CD4-positive, alpha-beta T cell (primary cell): ENCODE results near the gene REL. TPM values are rescaled to one million over a fixed set of nuclear protein-coding genes. Genes with fewer than 3 reads are reported as not detected.
"Not testable (repeated sequence)": the region's sequence is repeated elsewhere in the genome, so short reads cannot be mapped to it uniquely, and the experiment has no call there.

Source experiments
- ATAC-seq: fragments of 200-7000 bp; cut with Tn5 transposase; one replicate; pipeline ENCODE4 v1.10.0; 2022; ENCODE audit warnings: mild to moderate bottlenecking; ENCODE audit not compliant: poor library complexity
- CTCF ChIA-PET: fragments of 350-600 bp; sonication (Branson Sonifier 250); formaldehyde crosslinking; loops from one replicate; lab custom pipeline; 2021; ENCODE audit warnings: antibody characterized with exemption, inconsistent platforms; lab: Charles Lee
- POLR2A ChIA-PET: fragments of 350-600 bp; sonication (Branson Sonifier 250); formaldehyde crosslinking; loops from one replicate; lab custom pipeline; 2021; ENCODE audit warnings: antibody characterized with exemption, inconsistent platforms; lab: Charles Lee
- DNase-seq, 14 experiments: peaks; one replicate each; pipeline ENCODE4 v3.0.0-alpha.2; 2013 to 2020; ENCODE audit warnings: mixed read lengths in 2 of 14
- H3K27ac ChIP-seq, 2 donors: one replicate each; pipeline versions ENCODE4 v1.5.1 to v1.7.0; 2013; ENCODE audit warnings: low read length in 2 of 2, low read depth in 1 of 2, mild to moderate bottlenecking in 1 of 2
- H3K27me3 ChIP-seq, 2 experiments: 1 replicate in 1 of 2; 2 replicates in 1 of 2; pipeline versions ENCODE4 v1.6.1 to v1.7.0; 2013; ENCODE audit warnings: low read length in 2 of 2, control low read depth in 1 of 2, mild to moderate bottlenecking in 1 of 2, moderate library complexity in 1 of 2; ENCODE audit not compliant: insufficient read depth in 2 of 2, control insufficient read depth in 1 of 2
- H3K36me3 ChIP-seq: one replicate; pipeline ENCODE4 v1.6.1; 2013; ENCODE audit warnings: low read length, control low read depth; ENCODE audit not compliant: insufficient read depth
- H3K4me1 ChIP-seq: one replicate; pipeline ENCODE4 v1.6.1; 2013; ENCODE audit warnings: low read length, control low read depth; ENCODE audit not compliant: insufficient read depth
- H3K4me3 ChIP-seq: one replicate; pipeline ENCODE4 v1.5.1; 2013; ENCODE audit warnings: mild to moderate bottlenecking, low read length, moderate library complexity
- H3K9me3 ChIP-seq, 2 experiments: 1 replicate in 1 of 2; 2 replicates in 1 of 2; pipeline versions ENCODE4 v1.6.1 to v1.7.0; 2013; ENCODE audit warnings: low read length in 2 of 2, mild to moderate bottlenecking in 2 of 2, control low read depth in 1 of 2, moderate library complexity in 1 of 2; ENCODE audit not compliant: control insufficient read depth in 1 of 2, insufficient read depth in 1 of 2
- H3K27ac Mint-ChIP-seq: one replicate; pipeline ENCODE4 v1.8.0; 2020; ENCODE audit warnings: mixed read lengths
- H3K27me3 Mint-ChIP-seq: one replicate; pipeline ENCODE4 v1.8.0; 2021; ENCODE audit warnings: mixed read lengths
- H3K36me3 Mint-ChIP-seq: one replicate; pipeline ENCODE4 v1.8.0; 2021; ENCODE audit warnings: low read depth, mixed read lengths
- H3K4me1 Mint-ChIP-seq: one replicate; pipeline ENCODE4 v1.8.0; 2021; ENCODE audit warnings: low read depth, mixed read lengths
- H3K4me3 Mint-ChIP-seq: one replicate; pipeline ENCODE4 v1.8.0; 2020; ENCODE audit warnings: mild to moderate bottlenecking, mixed read lengths
- H3K9me3 Mint-ChIP-seq: one replicate; pipeline ENCODE4 v1.8.0; 2020; ENCODE audit warnings: mixed read lengths
- CTCF ChIP-seq: fragments of 200-600 bp; IDR thresholded peaks from one replicate; pipeline ENCODE4 v1.8.0; 2022; ENCODE audit warnings: antibody characterized with exemption, mild to moderate bottlenecking
- intact Hi-C, 2 experiments: fragments of 100-400 bp; cut with DNase I in 1 of 2; cut with micrococcal nuclease in 1 of 2; formaldehyde crosslinking; loops; one replicate each; pipeline versions ENCODE4 v1.15.1 to v1.9.0; 2023 to 2025; cut with DNase I, micrococcal nuclease
- total RNA-seq, 174 experiments: library from RNA in 2 of 174; stranded (reverse) in 2 of 174; gene quantifications; one replicate each; pipeline ENCODE4 v1.2.3 and lab custom pipeline; 2021 to 2026

REL gene
- total RNA-seq, 2 experiments from 2014 or later = 91.9 to 99.9 TPM

GRCh38 chr2:60926741-60927552 lies 45.6 kb downstream of the REL start:
- Mint-ChIP-seq H3K9me3 (no peaks in the 10 kb centered on the region), H3K36me3 (peaks cover 58% of the 10 kb centered on the region), H3K27ac (no peak overlapping the region), H3K27me3 (no peaks in the 10 kb centered on the region), H3K4me1 (no peaks in the 10 kb centered on the region), H3K4me3 (no peak overlapping the region)
- Histone ChIP-seq H3K9me3 (no peaks in the 10 kb centered on the region), H3K4me1 (no peaks in the 10 kb centered on the region), H3K27me3 (no peaks in the 10 kb centered on the region), H3K36me3 (peaks cover 58% of the 10 kb centered on the region), H3K4me3 (no peak overlapping the region), H3K27ac (no peak overlapping the region)
- intact Hi-C loops = no loop called here
- POLR2A ChIA-PET = no interaction called here
- CTCF ChIA-PET = interaction anchor here (1.2 kb wide), 1 partner anchor 38 kb away, joined by 3 read pairs; no protein-coding TSS in a partner anchor
- DNase-seq (peak in 3 of 14 experiments; percentile 19 to 53 (median 43)), ATAC-seq (no peak)
- TF ChIP-seq CTCF = no peak

- DNase-seq, H3K27ac Mint-ChIP-seq, ATAC-seq, H3K9me3 ChIP-seq, CTCF ChIA-PET, H3K4me1 Mint-ChIP-seq, H3K4me1 ChIP-seq, H3K27me3 Mint-ChIP-seq, POLR2A ChIA-PET, H3K4me3 Mint-ChIP-seq, intact Hi-C loops, H3K27ac ChIP-seq, H3K4me3 ChIP-seq, H3K27me3 ChIP-seq, H3K9me3 Mint-ChIP-seq: not testable (repeated sequence)
- H3K36me3 ChIP-seq = peaks cover 17% of the 10 kb centered on the region
- H3K36me3 Mint-ChIP-seq = peaks cover 32% of the 10 kb centered on the region
Measured at GRCh38 chr2:60932061-60932460, 50.7 kb downstream of the REL start.

GRCh38 chr2:60932954-60933353 lies 51.6 kb downstream of the REL start:
- H3K9me3 Mint-ChIP-seq = no peaks in the 10 kb centered on the region
- peaks cover 6% of the 10 kb centered on the region for H3K4me1 Mint-ChIP-seq
- H3K27ac Mint-ChIP-seq = no peak overlapping the region
- ATAC-seq = no peak
- H3K36me3 Mint-ChIP-seq = peaks cover 28% of the 10 kb centered on the region
- H3K27me3 ChIP-seq = no peaks in the 10 kb centered on the region
- DNase-seq = no peak
- peaks cover 8% of the 10 kb centered on the region for H3K36me3 ChIP-seq
- no peak for TF ChIP-seq CTCF
- no peak overlapping the region for H3K27ac ChIP-seq
- H3K4me3 Mint-ChIP-seq = no peak overlapping the region
- ChIA-PET POLR2A (no interaction called here), CTCF (no interaction called here)
- H3K4me1 ChIP-seq = no peaks in the 10 kb centered on the region
- H3K9me3 ChIP-seq = no peaks in the 10 kb centered on the region
- intact Hi-C loops = no loop called here
- H3K4me3 ChIP-seq = no peak overlapping the region
- H3K27me3 Mint-ChIP-seq = no peaks in the 10 kb centered on the region
